HG03066 (cell line): ENCODE results near the gene TRIM41.

Source experiments
- ATAC-seq: cut with Tn5 transposase; IDR thresholded peaks from one replicate; pipeline ENCODE4 v1.9.1; 2021; ENCODE audit warnings: low read depth; ENCODE audit not compliant: unreplicated experiment

TRIM41 gene

GRCh38 chr5:181192337-181193046, 30.6 kb upstream of the TRIM41 start:
- ATAC-seq: no peak

- no peak for ATAC-seq
Observed at GRCh38 chr5:181193656-181194055, 29.4 kb upstream of the TRIM41 start.

- ATAC-seq: no peak
Observed at GRCh38 chr5:181194489-181195248, 28.4 kb upstream of the TRIM41 start.

GRCh38 chr5:181195249-181195761, 27.8 kb upstream of the TRIM41 start:
- no peak for ATAC-seq

GRCh38 chr5:181197326-181197951, 25.6 kb upstream of the TRIM41 start:
- ATAC-seq: no peak

- no peak for ATAC-seq
Observed at GRCh38 chr5:181198106-181198685, 24.9 kb upstream of the TRIM41 start.

GRCh38 chr5:181198905-181199519, 24.1 kb upstream of the TRIM41 start:
- no peak for ATAC-seq

GRCh38 chr5:181199881-181200638, 23.0 kb upstream of the TRIM41 start:
- ATAC-seq: no peak

- no peak for ATAC-seq
Observed at GRCh38 chr5:181200816-181201215, 22.3 kb upstream of the TRIM41 start.

GRCh38 chr5:181203093-181203711, 19.9 kb upstream of the TRIM41 start:
- no peak for ATAC-seq

GRCh38 chr5:181203777-181204112, 19.3 kb upstream of the TRIM41 start:
- no peak for ATAC-seq

GRCh38 chr5:181204113-181204825, 18.8 kb upstream of the TRIM41 start:
- no peak for ATAC-seq

- no peak for ATAC-seq
Observed at GRCh38 chr5:181204826-181205760, 18.0 kb upstream of the TRIM41 start, which contains the start of gene TRIM7. TRIM7 (minus strand) TSS chr5:181205196; CDS start chr5:181205110, 86 bp downstream.

GRCh38 chr5:181205761-181206649, 17.1 kb upstream of the TRIM41 start:
- no peak for ATAC-seq

GRCh38 chr5:181207214-181207959, 15.7 kb upstream of the TRIM41 start:
- ATAC-seq: no peak

- no peak for ATAC-seq
Observed at GRCh38 chr5:181207960-181208253, 15.2 kb upstream of the TRIM41 start.
